IMR-90 (cell line): ENCODE results near the gene ATP6V1A. TPM values are rescaled to one million over a fixed set of nuclear protein-coding genes. Genes with fewer than 3 reads are reported as not detected.

Experiments
- ATAC-seq: fragments of 200-7000 bp; cut with Tn5 transposase; 2 replicates; pipeline ENCODE4 v1.9.1; 2020; ENCODE audit warnings: low read depth, mild to moderate bottlenecking, moderate library complexity
- BruUV-seq: library from RNA; stranded (reverse); fragments of 400-500 nt; replicated peaks from 2 replicates; lab custom pipeline; 2021; lab: Mats Ljungman, UMichigan
- CTCF ChIA-PET: fragments of 300-600 bp; formaldehyde crosslinking; extraction: SDS; loops from one replicate; lab custom pipeline; 2021; ENCODE audit warnings: antibody characterized with exemption; lab: Yijun Ruan, JAX
- POLR2A ChIA-PET: fragments of 300-600 bp; sonication (Branson Sonifier 250); formaldehyde crosslinking; loops from one replicate; lab custom pipeline; 2022; ENCODE audit warnings: antibody characterized with exemption; ENCODE audit not compliant: unreplicated experiment; lab: Charles Lee
- DNase-seq: peaks from one replicate; pipeline ENCODE4 v3.0.0; 2013
- H2AFZ ChIP-seq: replicated peaks from 2 replicates; pipeline ENCODE3; 2013; ENCODE audit warnings: low read length, mild to moderate bottlenecking; ENCODE audit not compliant: poor library complexity
- H2AK5ac ChIP-seq: 2 replicates; pipeline ENCODE4 v1.6.1; 2013; ENCODE audit warnings: low read depth, low read length, inconsistent platforms
- H2AK9ac ChIP-seq: replicated peaks from 2 replicates; pipeline ENCODE3; 2013; ENCODE audit warnings: mild to moderate bottlenecking, low read depth, low read length, moderate library complexity; ENCODE audit not compliant: poor library complexity
- H2BK120ac ChIP-seq: 2 replicates; pipeline ENCODE4 v1.6.1; 2013; ENCODE audit warnings: low read depth, low read length, inconsistent platforms
- H2BK15ac ChIP-seq: 3 replicates; pipeline ENCODE4 v1.6.1; 2013; ENCODE audit warnings: low read depth, low read length, inconsistent platforms
- H2BK20ac ChIP-seq: 2 replicates; pipeline ENCODE4 v1.6.1; 2013; ENCODE audit warnings: low read depth, mild to moderate bottlenecking, inconsistent platforms, low read length, moderate library complexity
- H2BK5ac ChIP-seq: 2 replicates; pipeline ENCODE4 v1.6.1; 2013; ENCODE audit warnings: mild to moderate bottlenecking, low read depth, low read length, inconsistent platforms; ENCODE audit not compliant: poor library complexity, severe bottlenecking
- H3K14ac ChIP-seq: replicated peaks from 2 replicates; pipeline ENCODE4 v1.6.1; 2013; ENCODE audit warnings: low read depth, low read length, inconsistent platforms
- H3K18ac ChIP-seq: 2 replicates; pipeline ENCODE4 v1.6.1; 2013; ENCODE audit warnings: low read depth, low read length, control low read depth
- H3K23ac ChIP-seq: 2 replicates; pipeline ENCODE4 v1.6.1; 2013; ENCODE audit warnings: low read depth, low read length, inconsistent platforms
- H3K27ac ChIP-seq: 2 replicates; pipeline ENCODE4 v1.5.1; 2013; ENCODE audit warnings: mild to moderate bottlenecking, control low read depth, low read length; ENCODE audit not compliant: insufficient read depth
- H3K27me3 ChIP-seq: 2 replicates; pipeline ENCODE4 v1.6.1; 2013; ENCODE audit warnings: low read length; ENCODE audit not compliant: control insufficient read depth, insufficient read depth
- H3K36me3 ChIP-seq: 2 replicates; pipeline ENCODE4 v1.6.1; 2013; ENCODE audit warnings: low read length, mixed read lengths; ENCODE audit not compliant: control insufficient read depth, insufficient read depth
- H3K4ac ChIP-seq: 2 replicates; pipeline ENCODE4 v1.6.1; 2013; ENCODE audit warnings: low read depth, low read length, inconsistent platforms
- H3K4me1 ChIP-seq: 2 replicates; pipeline ENCODE4 v1.6.1; 2013; ENCODE audit warnings: low read length, mixed read lengths; ENCODE audit not compliant: control insufficient read depth, insufficient read depth
- H3K4me2 ChIP-seq: 2 replicates; pipeline ENCODE4 v1.6.1; 2013; ENCODE audit warnings: low read depth, mild to moderate bottlenecking, control low read depth, low read length, moderate library complexity
- H3K4me3 ChIP-seq: 2 replicates; pipeline ENCODE4 v1.5.1; 2013; ENCODE audit warnings: low read depth, mild to moderate bottlenecking, control low read depth, low read length, moderate library complexity; ENCODE audit not compliant: insufficient read depth
- H3K56ac ChIP-seq: 2 replicates; pipeline ENCODE4 v1.6.1; 2013; ENCODE audit warnings: low read length, inconsistent platforms; ENCODE audit not compliant: insufficient read depth; ENCODE audit errors: extremely low read depth
- H3K79me1 ChIP-seq, 2 experiments: 2 replicates each; pipeline ENCODE4 v1.6.1; 2013; ENCODE audit warnings: low read length in 2 of 2, inconsistent platforms in 1 of 2, low read depth in 1 of 2
- H3K9ac ChIP-seq: 2 replicates; pipeline ENCODE4 v1.6.1; 2013; ENCODE audit warnings: low read depth, low read length, control low read depth
- H3K9me1 ChIP-seq: 2 replicates; pipeline ENCODE4 v1.6.1; 2013; ENCODE audit warnings: low read length, inconsistent platforms; ENCODE audit not compliant: insufficient read depth
- H3K9me3 ChIP-seq: 2 replicates; pipeline ENCODE4 v1.6.1; 2013; ENCODE audit warnings: low read length; ENCODE audit not compliant: control insufficient read depth, insufficient read depth
- H4K20me1 ChIP-seq: 2 replicates; pipeline ENCODE4 v1.6.1; 2013; ENCODE audit warnings: low read length, inconsistent platforms; ENCODE audit not compliant: insufficient read depth
- H4K5ac ChIP-seq: 2 replicates; pipeline ENCODE4 v1.6.1; 2013; ENCODE audit warnings: mild to moderate bottlenecking, low read depth, low read length, control low read depth
- H4K8ac ChIP-seq, 2 experiments: 2 replicates each; pipeline ENCODE4 v1.6.1; 2013; ENCODE audit warnings: low read depth in 2 of 2, low read length in 2 of 2, control low read depth in 1 of 2, inconsistent platforms in 1 of 2
- H4K91ac ChIP-seq: 2 replicates; pipeline ENCODE4 v1.6.1; 2013; ENCODE audit warnings: low read depth, low read length, inconsistent platforms; ENCODE audit not compliant: insufficient read depth
- BHLHE40 ChIP-seq: fragments of 150-350 bp; IDR thresholded peaks from 2 replicates; pipeline ENCODE4 v1.6.1; 2016; ENCODE audit warnings: mild to moderate bottlenecking, low read depth, low read length
- CEBPB ChIP-seq: IDR thresholded peaks from 2 replicates; pipeline ENCODE4 v1.6.1; 2012; ENCODE audit warnings: low read depth, low read length, improper control_type of control experiment
- FOS ChIP-seq: fragments of 150-350 bp; IDR thresholded peaks from 2 replicates; pipeline ENCODE4 v1.6.1; 2016; ENCODE audit warnings: low read depth, low read length
- MAFK ChIP-seq: IDR thresholded peaks from 2 replicates; pipeline ENCODE4 v1.6.1; 2012; ENCODE audit warnings: low read depth, low read length, improper control_type of control experiment
- MAZ ChIP-seq: IDR thresholded peaks from 2 replicates; pipeline ENCODE4 v1.6.1; 2012; ENCODE audit warnings: low read depth, mild to moderate bottlenecking, low read length, improper control_type of control experiment, moderate library complexity, borderline replicate concordance
- NFE2L2 ChIP-seq: fragments of 150-350 bp; IDR thresholded peaks from 2 replicates; pipeline ENCODE4 v1.6.1; 2016; ENCODE audit warnings: low read depth, mild to moderate bottlenecking, low read length
- RCOR1 ChIP-seq: IDR thresholded peaks from 2 replicates; pipeline ENCODE4 v1.6.1; 2012; ENCODE audit warnings: mild to moderate bottlenecking, low read length, improper control_type of control experiment; ENCODE audit not compliant: insufficient replicate concordance
- dilution Hi-C: fragments of 300-500 bp; cut with HindIII; formaldehyde crosslinking; loops from one replicate; pipeline ENCODE4 v1.14.3; 2018; ENCODE audit warnings: low sequenced_read_pairs; ENCODE audit not compliant: unreplicated experiment
- in situ Hi-C: fragments of 300-500 bp; cut with MboI; formaldehyde crosslinking; loops from 3 replicates; pipeline ENCODE4 v1.14.3; 2019; ENCODE audit warnings: low sequenced_read_pairs, inconsistent platforms, mixed read lengths
- intact Hi-C: fragments of 100-400 bp; cut with micrococcal nuclease; formaldehyde crosslinking; loops from 2 replicates; pipeline ENCODE4 v1.10.0; 2022
- polyA plus RNA-seq, 3 experiments: library from polyadenylated mRNA; depleted of rRNA; stranded (reverse); fragments of >200 nt; gene quantifications; 2 replicates each; pipeline ENCODE4 v1.2.3, GENCODE V29; 2012; ENCODE audit warnings: low replicate concordance in 1 of 3
- total RNA-seq: library from RNA; depleted of rRNA; stranded (reverse); fragments of >200 nt; gene quantifications from 2 replicates; pipeline ENCODE4 v1.2.3, GENCODE V29; 2012

The ATP6V1A gene
- total and polyA plus RNA-seq, 2 of the 4 experiments (the other 2 are of a cell fraction): 15.1 to 98.0 TPM

DNA sequence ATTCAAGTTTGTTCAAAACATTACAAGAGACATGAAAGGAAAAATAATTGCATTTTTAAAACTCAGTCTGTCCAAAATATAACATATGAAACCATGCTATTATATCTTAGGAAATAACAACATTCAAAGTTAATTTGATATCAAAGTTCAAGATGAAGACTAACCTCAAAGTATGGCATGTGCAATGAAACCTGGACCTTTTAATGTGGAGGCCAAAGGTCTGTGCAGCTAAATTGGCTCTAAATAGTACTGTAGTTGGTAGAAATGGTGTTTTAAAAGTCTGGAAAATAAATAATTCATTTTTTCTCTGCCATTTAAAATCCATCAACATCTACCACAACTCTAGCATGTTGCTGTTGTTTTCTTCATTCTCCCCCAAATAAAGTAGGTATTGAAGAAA lies 100.4 kb downstream of the ATP6V1A start:
- Histone ChIP-seq H3K23ac (no peak overlapping the region), H2BK5ac (no peak overlapping the region), H2BK20ac (0 out of 2 replicates have a peak overlapping the region, but pooled peaks have one; percentile 10), H3K27ac (no peak overlapping the region), H2AK5ac (no peak overlapping the region), H2BK15ac (no peak overlapping the region), H3K56ac (no peak overlapping the region), H3K4me2 (no peak overlapping the region), H3K27me3 (no peaks in the 10 kb centered on the region), H3K79me1 (no peaks in the 10 kb centered on the region), H3K36me3 (no peaks in the 10 kb centered on the region), H3K9me3 (no peaks in the 10 kb centered on the region), H3K9me1 (no peaks in the 10 kb centered on the region; the same call in 1 of the 2 replicates), H3K18ac (no peak overlapping the region), H4K91ac (no peak overlapping the region), H3K4me3 (no peak overlapping the region), H2BK120ac (no peak overlapping the region), H3K4me1 (peaks cover 4% of the 10 kb centered on the region; the same call in 1 of the 2 replicates), H2AK9ac (no peak overlapping the region), H3K4ac (no peak overlapping the region), H4K5ac (no peak overlapping the region), H3K9ac (no peak overlapping the region), H3K14ac (peak overlapping the region; percentile 76), H4K8ac (no peak overlapping the region), H4K20me1 (no peaks in the 10 kb centered on the region), H2AFZ (no peak overlapping the region)
- POLR2A ChIA-PET: no interaction called here
- DNase-seq: no peak
- no TSS peak for BruUV-seq
- CTCF ChIA-PET: no interaction called here
- TF ChIP-seq RCOR1 (no peak), MAZ (no peak), CEBPB (no peak), NFE2L2 (no peak), MAFK (no peak), FOS (no peak), BHLHE40 (no peak)
- intact Hi-C loops (loop anchor here (10.0 kb wide), 1 partner anchor 488 kb away; no protein-coding TSS in a partner anchor), in situ Hi-C loops (loop anchor here (10.0 kb wide), 1 partner anchor 218 kb away; no protein-coding TSS in a partner anchor), dilution Hi-C loops (no loop called here)
- no peak for ATAC-seq
